NT2/D1 (cell line): ENCODE data around the gene CNNM3.

Source experiments
- DNase-seq: peaks from one replicate; pipeline ENCODE4 v3.0.0-alpha.2; 2011; ENCODE audit warnings: low read depth, low spot score
- H3K27me3 ChIP-seq: 2 replicates; pipeline ENCODE4 v1.6.0; 2011; ENCODE audit warnings: mild to moderate bottlenecking; ENCODE audit not compliant: insufficient read length, insufficient read depth
- H3K36me3 ChIP-seq: 2 replicates; pipeline ENCODE4 v1.6.1; 2011; ENCODE audit warnings: mild to moderate bottlenecking, low read length, mixed read lengths; ENCODE audit not compliant: insufficient read depth, insufficient read length
- H3K4me1 ChIP-seq: 2 replicates; pipeline ENCODE4 v1.5.1; 2011; ENCODE audit not compliant: insufficient read depth, insufficient read length
- H3K4me3 ChIP-seq: 2 replicates; pipeline ENCODE4 v1.5.1; 2011; ENCODE audit warnings: low read depth; ENCODE audit not compliant: insufficient read length
- H3K9ac ChIP-seq: 2 replicates; pipeline ENCODE4 v1.6.0; 2011; ENCODE audit warnings: low read depth; ENCODE audit not compliant: insufficient read length
- H3K9me3 ChIP-seq: 2 replicates; pipeline ENCODE4 v1.5.1; 2011; ENCODE audit warnings: mild to moderate bottlenecking, low read length; ENCODE audit not compliant: insufficient read depth
- SUZ12 ChIP-seq: IDR thresholded peaks from 2 replicates; pipeline ENCODE4 v1.6.1; 2011; ENCODE audit not compliant: insufficient read length, insufficient read depth; ENCODE audit errors: extremely low read depth
- YY1 ChIP-seq: IDR thresholded peaks from 2 replicates; pipeline ENCODE4 v1.6.1; 2011; ENCODE audit not compliant: insufficient read length, insufficient read depth
- ZNF274 ChIP-seq: IDR thresholded peaks from 2 replicates; pipeline ENCODE4 v1.6.1; 2011; ENCODE audit warnings: mild to moderate bottlenecking, low read depth, low read length

The CNNM3 gene

DNA sequence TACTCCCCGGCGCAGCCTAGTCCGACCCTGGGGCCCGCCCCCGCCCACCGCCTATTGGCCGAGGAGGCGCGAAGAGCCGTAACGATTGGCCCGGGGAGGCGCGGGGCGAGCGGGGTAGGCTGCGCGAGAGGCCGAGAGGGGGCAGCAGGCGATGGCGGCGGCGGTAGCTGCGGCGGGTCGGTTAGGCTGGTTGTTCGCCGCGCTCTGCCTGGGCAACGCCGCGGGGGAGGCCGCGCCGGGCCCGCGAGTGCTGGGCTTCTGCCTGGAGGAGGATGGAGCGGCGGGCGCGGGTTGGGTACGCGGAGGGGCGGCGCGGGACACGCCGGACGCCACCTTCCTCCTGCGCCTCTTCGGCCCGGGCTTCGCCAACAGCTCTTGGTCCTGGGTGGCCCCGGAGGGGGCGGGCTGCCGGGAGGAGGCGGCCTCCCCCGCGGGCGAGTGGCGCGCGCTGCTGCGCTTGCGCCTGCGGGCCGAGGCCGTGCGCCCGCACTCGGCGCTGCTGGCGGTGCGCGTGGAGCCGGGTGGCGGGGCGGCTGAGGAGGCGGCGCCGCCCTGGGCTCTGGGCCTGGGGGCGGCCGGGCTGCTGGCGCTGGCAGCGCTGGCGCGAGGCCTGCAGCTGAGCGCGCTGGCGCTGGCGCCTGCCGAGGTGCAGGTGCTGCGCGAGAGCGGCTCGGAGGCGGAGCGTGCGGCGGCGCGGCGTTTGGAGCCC is at the start of gene CNNM3:
Gene CNNM3 (plus strand): TSS at position 142 of the 709 bp plus-strand sequence. CDS start 10 bp downstream, at position 152.
- H3K9me3 ChIP-seq: no peaks in the 10 kb centered on the region
- H3K9ac ChIP-seq: peak within 1 kb of the TSS; percentile 97
- DNase-seq: peak; percentile 94
- H3K27me3 ChIP-seq: peaks cover 21% of the 10 kb centered on the region
- H3K36me3 ChIP-seq: peaks cover 21% of the 10 kb centered on the region
- H3K4me1 ChIP-seq: peaks cover 11% of the 10 kb centered on the region
- H3K4me3 ChIP-seq: peak within 1 kb of the TSS; percentile 83
- TF ChIP-seq YY1: no peak
- TF ChIP-seq ZNF274: no peak
- TF ChIP-seq SUZ12: no peak

DNA sequence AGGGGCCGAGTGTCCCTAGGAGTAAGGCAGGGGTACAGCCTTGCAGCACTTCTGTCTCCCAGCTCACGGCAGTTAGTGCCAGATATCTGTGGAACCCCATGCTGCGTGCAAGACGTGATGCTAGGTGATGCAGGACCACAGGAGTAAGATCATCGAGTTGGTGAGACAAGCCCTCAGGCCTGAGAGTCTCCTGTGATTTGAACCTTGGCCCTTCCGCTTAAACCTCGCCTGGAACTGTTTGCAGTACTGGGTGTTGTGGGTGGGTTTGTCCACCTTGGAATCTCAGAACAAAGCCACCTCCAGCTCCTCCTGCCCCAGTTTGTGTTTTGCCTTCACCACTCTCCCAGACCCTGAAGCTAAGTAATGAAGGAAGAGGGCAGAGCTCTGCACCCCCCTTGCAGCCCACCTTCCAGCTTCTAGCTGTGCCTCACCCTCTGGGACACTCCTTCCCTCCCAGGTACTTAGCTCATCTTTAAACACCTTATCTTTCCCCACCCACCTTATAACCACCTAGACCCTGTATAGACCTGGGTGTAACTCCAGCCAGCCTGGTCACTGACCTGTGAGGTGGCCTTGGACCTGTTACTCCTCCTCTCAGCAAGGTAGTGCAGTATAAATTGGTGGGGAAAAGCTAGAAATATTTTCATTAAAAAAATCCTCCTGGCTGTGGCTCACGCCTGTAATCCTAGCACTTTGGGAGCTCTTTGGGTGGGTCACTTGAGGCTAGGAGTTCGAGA is 48.8 kb upstream of the CNNM3 start:
- H3K27me3 ChIP-seq: no peaks in the 10 kb centered on the region
- no peak for TF ChIP-seq ZNF274
- H3K9me3 ChIP-seq: no peaks in the 10 kb centered on the region
- H3K9ac ChIP-seq: no peak overlapping the region
- H3K4me1 ChIP-seq: peaks cover 20% of the 10 kb centered on the region
- DNase-seq: no peak
- no peak overlapping the region for H3K4me3 ChIP-seq
- peaks cover 6% of the 10 kb centered on the region for H3K36me3 ChIP-seq

DNA sequence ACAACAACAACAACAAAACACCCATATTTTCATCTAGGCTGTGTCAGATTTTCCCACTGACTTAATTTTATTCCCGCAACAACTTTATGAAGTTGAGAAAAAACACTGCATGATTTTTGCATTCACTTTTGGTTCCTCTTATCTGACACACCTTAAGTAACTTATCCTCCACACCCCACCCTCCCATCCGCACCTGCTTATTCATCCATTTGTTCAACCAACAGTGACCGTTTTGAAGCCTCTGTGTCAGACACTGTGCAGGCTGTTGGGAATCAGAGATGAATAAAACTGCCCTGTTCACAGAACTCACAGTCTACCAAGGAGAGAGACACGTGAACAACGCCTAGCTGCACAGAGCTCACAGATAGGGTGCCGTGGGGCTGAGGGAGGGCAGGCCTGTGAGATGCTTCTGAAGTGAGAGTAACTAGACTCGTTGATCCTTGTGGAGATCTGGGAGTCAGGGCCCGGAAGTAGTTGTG is 47.9 kb upstream of the CNNM3 start:
- Histone ChIP-seq H3K4me1 (peaks cover 20% of the 10 kb centered on the region), H3K36me3 (peaks cover 11% of the 10 kb centered on the region), H3K4me3 (no peak overlapping the region), H3K27me3 (no peaks in the 10 kb centered on the region), H3K9me3 (no peaks in the 10 kb centered on the region), H3K9ac (no peak overlapping the region)
- TF ChIP-seq SUZ12 (no peak), ZNF274 (no peak), YY1 (no peak)
- DNase-seq: no peak

DNA sequence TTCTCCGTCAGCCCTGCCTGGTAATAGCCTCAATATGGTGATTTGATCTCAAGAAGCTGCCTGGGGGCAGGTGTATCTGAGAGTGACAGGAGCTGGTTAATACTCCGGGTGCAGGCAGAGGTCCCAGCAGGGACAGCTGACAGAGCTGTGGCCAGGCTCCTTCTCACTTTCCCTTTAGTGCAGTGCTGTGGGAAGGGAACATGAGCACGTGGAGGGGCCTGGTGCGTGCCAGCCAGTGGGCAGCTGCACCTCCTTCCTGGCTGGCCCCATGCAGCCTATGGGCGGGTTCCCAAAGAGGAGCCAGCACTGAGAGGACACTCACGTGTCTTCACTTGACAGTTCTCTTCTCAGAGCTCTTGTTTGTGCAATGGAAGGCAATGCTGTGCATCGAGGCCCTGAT is 46.3 kb upstream of the CNNM3 start:
- Histone ChIP-seq H3K27me3 (no peaks in the 10 kb centered on the region), H3K9ac (peak overlapping the region; percentile 33), H3K4me3 (no peak overlapping the region), H3K4me1 (peaks cover 17% of the 10 kb centered on the region), H3K9me3 (no peaks in the 10 kb centered on the region), H3K36me3 (peaks cover 11% of the 10 kb centered on the region)
- TF ChIP-seq YY1 (no peak), SUZ12 (no peak), ZNF274 (no peak)
- no peak for DNase-seq

DNA sequence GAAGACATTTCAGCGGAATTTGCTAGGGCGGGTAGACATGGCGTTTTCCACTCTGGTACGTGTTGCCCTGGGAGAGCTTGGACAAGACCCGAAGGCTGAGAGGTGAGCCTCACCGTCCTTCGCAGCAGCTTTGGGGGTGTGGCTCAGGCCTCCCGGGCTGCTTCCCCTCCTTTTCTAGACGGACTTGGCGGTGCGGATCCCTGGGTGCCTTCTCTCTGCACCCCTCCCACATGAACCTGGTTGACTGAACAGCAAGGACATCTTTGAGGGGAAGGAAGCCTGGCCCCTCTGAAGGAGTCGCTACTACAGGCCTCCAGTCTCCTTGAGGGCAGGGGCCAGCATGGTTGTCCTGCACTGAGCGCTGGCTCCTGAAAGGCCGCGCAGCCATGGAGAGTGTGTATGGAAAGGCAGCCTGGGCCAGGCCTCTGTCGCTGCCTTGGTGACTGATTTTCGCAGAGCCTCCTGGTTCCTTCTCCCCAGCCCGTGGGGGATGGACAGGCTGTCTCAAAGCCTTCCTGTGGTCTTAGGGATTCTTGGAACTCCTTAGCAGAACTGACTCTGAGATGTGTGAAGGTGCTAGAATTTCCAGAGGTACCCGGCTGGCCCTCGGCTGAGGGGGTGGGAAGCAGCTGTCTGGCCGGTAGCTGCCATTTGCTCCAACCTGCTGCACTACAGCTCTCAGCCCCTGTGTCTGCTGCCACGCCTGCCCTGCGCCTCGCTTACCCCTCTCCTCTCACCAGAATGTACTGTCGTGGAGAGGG is 45.4 kb upstream of the CNNM3 start:
- Histone ChIP-seq H3K9ac (peak overlapping the region; percentile 46), H3K9me3 (no peaks in the 10 kb centered on the region), H3K36me3 (peaks cover 11% of the 10 kb centered on the region), H3K4me1 (peaks cover 13% of the 10 kb centered on the region), H3K27me3 (no peaks in the 10 kb centered on the region), H3K4me3 (no peak overlapping the region)
- DNase-seq: no peak
- TF ChIP-seq ZNF274 (no peak), YY1 (no peak), SUZ12 (no peak)

DNA sequence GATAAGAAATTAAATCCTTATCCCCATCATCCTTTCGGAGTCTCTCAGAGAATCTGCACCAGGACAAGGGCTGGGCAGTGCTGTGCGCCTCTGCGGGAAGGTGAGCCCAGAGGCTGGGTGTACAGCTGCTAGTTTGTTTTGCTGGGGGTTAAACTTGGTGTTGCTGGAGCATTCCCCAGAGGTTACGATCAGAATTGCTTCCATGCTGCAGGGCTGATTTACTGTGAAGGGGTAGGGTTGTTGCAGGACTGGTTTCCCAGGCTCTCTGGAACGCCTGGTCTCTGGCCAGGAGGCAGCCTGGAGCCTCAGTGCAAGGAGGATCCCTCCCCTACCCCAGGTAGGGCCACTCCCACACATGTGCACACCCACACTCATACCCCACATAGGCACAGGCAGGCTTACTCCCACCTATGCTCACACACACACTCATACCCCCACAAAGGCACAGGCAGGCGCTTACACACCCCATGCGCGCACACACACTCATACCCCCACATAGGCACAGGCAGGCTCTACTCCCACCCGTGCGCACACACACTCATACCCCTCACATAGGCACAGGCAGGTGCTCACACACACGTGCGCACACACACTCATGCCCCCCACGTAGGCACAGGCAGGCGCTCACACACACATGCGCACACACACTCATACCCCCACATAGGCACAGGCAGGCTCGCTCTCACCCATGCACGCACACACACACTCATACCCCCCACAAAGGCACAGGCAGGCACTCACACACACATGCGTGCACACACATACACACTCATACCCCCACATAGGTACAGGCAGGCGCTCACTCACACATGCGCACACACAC is 44.1 kb upstream of the CNNM3 start:
- Histone ChIP-seq H3K4me3 (no peak overlapping the region), H3K4me1 (peaks cover 13% of the 10 kb centered on the region), H3K9ac (peak overlapping the region; percentile 43), H3K9me3 (no peaks in the 10 kb centered on the region), H3K36me3 (peaks cover 11% of the 10 kb centered on the region), H3K27me3 (no peaks in the 10 kb centered on the region)
- no peak for TF ChIP-seq ZNF274
- no peak for TF ChIP-seq SUZ12
- DNase-seq: no peak
